HUDEP-2 (cell line): Measurements from ENCODE around the gene SCN4A.

Experiments
- DNase-seq, 76 experiments: peaks; one replicate each; lab custom pipeline; 2025; ENCODE audit not compliant: unreplicated experiment in 76 of 76; lab: John Stamatoyannopoulos, UW

The SCN4A gene

DNA sequence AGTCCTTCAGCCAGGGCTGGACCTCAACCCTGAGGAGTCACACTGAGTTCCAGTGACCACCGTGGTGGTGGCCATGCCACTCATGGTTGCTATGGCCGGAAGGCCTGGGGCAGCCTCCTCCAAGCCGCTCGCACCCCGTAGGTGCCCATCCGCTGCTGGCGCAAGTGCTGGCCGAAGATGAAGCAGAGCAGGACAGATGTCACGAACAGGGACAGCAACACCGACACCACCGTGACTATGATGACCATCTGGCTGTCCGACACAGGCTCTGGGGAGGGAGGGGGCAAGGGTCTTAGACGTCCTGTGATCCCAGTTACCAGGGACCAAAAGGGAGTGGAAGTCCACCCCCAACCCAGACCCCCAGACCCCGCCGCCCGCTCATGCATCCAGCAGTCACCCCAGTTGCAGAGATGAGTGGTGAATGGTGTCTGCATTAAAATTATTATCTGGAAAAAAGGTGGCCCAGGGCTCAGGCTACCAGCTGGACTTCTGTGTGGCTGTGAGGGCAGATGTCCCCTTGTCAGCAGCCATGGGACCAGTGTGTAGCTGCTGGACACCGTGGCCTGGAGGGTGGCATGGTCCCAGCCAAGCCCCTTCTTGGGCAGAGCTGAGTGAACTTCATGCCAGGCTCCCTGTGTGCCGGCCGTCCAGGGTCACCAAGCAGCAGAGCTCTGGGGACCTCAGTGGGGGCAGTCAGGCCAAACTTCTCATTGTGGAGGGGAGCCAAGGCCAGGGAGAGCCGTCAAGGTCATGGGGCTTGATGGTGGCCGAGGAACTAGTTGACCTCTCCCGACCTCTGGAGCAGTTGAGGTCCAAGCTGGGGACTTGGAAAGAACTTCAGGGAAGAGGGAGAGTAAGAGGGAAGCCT lies 30.2 kb upstream of the SCN4A start:
- DNase-seq, result no peak

DNA sequence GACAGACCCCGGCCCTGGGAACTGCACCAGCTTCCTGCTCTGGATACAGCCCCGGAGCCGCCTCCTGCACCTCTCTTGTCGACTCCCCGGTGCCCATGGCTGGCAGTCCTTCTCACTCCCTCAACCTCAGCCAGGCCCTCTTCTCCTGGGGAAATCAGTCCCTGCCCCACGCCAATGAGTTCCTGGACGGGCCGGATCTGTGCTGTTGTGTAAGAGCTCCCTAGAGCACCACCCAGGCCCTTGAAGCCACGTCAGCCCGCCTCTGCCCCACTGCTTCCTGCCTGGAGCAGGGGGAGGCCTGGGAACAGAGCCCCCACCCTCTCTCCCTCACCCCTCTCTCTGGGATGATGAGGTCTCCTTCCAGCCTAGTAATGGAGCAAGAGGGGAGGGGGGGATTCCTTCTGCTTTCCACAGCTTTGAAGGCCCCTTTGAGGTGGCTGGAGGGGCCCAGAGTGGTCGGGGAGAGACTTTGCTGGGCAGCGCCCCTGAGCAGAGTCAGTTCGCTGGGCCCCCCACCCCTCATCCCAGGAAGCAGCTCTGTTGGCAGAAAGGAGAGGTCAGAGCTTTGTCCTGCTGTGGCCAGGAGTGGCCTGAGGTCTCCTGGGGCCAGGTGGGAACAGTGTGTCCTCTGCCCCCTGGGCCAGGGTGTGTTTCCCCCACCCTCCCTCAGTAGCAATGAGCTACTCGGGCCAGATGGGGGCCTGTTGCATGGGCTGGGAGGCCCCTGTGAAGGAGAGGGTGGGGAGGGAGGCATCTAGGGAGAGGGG lies 29.2 kb upstream of the SCN4A start:
- DNase-seq, result no peak

- no peak for DNase-seq
Measured at GRCh38 chr17:64001091-64001579, 28.4 kb upstream of the SCN4A start.

DNA sequence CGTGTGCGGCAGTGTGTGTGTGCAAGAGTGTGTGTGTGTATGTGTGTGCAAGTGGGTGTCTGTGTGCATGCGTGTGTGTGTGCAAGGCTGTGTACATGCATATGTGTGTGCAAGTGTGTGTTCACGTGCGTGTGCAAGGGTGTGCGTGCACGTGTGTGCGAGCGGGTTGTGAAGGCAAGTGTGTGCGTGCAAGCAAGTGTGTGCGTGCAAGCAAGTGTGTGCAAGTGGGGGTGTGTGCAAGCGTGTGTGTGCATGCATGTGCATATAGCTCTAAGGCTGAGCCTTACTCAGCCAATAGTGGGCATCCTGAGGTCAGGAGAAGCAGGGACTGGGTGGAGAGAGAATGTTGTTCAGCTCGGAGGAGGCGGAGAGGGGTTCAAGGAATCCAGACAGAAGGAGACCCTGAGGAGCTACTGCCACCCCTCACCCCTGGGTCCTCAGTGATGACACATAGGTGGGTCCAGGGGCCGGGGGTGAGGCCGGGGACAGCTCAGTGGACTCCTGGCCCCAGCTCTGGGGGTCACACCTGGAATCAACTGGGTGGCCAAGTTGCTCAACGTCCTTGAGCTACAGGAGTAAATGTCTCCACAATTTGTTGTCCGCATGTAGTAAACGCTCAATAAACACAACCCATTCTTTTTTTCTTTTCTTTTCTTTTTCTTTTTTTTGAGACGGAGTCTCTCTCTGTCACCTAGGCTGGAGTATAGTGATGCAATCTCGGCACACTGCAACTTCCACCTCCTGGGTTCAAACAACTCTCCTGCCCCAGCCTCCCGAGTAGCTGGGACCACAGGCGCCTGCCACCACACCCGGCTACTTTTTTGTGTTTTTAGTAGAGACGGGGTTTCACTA lies 27.2 kb upstream of the SCN4A start:
- no peak for DNase-seq

- DNase-seq, result no peak
Measured at GRCh38 chr17:63998721-63999679, 26.3 kb upstream of the SCN4A start.

DNA sequence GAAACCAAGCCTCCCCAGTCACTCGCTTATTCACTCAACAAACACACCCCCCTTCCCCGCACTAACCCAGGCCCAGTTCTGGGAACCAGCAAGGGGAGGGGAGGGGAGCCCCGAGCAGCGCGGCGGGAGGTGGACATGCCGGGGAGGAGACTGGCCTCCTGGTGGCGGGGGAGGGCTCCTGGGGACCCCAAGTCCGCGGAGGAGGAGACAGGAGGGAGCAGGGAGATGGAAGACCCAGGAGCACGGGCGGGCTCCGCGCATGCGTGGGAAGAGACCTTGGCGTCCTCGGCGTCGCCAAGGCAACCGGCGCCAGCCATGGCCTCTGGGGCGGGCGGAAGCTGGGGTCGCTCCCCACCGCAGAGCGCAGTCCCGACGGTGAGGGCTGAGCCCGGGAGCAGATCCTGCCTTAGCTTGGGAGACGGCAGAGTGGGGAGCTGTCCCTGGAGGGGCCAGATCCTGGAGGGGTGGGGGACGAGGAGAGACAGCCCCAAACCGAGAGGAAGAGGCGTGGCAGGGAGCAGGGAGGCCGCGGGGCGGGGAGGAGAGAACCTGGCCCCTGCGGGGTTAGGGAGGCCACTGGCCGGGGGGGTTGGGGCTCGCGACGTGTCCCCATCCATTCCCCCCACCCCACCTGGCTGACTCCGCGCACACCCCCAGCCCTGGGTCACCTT lies 25.5 kb upstream of the SCN4A start, which contains the start of gene PRR29:
PRR29 (plus strand) TSS at position 302 of the 671 bp plus-strand sequence; CDS start at position 316, 14 bp downstream.
- peak in 31 of 76 experiments; percentile 10 to 57 (median 25) for DNase-seq

- no peak for DNase-seq
Measured at GRCh38 chr17:63997341-63998048, 24.8 kb upstream of the SCN4A start.

DNA sequence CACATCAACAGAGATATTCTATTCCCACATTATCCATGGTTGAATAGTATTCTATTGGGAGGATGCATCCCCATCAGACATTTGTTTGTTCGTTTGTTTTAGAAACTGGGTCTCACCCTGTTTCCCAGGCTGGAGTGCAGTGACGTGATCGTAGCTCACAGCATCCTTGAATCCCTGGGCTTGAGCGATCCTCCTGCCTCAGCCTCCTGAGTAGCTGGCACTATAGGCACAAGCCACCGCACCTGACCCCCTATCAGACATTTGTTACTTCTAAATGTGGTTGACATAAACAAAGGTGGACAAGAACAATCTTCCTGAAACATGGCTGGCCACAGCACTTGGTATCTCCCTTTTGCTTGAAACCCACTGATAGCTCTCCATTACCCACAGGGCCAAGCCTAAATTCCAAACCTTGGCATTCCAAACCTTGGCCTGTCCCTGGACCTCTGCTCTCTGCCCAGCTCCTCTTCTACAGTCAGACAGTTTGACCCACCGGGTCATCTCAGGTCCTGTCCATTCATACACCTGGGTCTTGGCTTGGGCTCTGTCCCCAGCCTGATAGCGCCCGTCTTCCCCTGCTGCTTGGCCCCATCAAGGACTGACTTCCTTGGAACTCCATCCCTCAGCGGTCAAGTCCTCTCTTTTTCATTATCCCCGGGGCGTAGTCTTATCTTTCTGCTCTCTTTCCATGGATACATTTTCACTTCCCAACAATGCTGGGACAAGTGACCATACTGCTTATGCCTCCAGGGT lies 23.9 kb upstream of the SCN4A start:
- no peak for DNase-seq

DNA sequence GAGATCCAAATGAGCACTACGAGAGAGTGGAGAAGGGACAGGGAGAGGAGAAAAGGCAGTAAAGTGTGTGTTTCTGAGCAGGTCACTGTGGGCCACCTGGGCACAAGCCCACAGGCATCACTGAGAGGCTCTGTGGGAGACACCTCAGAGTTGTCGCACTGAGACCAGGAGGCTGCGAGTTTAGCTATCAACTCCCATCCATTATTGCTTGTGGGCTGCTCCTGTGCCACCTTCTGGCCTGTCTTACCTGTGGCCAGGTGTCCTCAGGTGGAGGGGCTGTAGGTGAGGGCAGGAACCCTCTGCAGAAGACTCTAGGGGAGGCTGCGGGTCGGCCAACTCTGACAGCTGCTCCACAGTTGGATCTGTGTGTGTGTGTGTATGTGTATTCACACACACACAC lies 22.9 kb upstream of the SCN4A start:
- DNase-seq, result no peak

DNA sequence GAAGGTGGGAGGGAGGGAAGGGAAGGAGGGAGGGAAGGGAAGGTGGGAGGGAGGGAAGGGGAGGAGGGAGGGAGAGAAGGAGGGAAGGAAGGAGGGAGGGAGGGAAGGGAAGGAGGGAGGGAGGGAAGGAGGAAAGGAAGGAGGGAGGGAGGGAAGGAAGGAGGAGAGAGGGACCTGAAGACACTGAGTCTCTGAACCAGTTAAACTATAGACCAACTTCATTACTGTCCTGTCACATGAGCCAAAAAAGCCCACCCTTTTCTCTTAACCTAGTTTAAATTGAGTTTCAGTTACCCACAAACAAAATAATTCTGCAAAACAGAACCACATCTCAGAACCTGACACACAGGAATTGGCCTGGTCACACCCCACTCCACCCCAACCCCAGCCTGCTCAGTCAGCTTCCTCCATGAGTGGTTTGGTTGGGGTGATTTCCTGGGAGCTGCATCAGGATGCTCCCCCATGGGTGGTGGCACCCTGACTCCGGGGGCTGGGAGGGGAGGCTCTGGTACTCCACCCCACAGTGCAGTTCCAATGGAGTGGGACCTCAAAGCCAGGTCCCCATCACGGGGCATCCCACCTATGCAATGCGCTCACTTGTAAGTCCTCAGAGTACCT lies 20.8 kb upstream of the SCN4A start:
- DNase-seq, result no peak

- no peak for DNase-seq
Measured at GRCh38 chr17:63991611-63992010, 18.9 kb upstream of the SCN4A start.

GRCh38 chr17:63989622-63990345 lies 17.1 kb upstream of the SCN4A start:
- no peak for DNase-seq

DNA sequence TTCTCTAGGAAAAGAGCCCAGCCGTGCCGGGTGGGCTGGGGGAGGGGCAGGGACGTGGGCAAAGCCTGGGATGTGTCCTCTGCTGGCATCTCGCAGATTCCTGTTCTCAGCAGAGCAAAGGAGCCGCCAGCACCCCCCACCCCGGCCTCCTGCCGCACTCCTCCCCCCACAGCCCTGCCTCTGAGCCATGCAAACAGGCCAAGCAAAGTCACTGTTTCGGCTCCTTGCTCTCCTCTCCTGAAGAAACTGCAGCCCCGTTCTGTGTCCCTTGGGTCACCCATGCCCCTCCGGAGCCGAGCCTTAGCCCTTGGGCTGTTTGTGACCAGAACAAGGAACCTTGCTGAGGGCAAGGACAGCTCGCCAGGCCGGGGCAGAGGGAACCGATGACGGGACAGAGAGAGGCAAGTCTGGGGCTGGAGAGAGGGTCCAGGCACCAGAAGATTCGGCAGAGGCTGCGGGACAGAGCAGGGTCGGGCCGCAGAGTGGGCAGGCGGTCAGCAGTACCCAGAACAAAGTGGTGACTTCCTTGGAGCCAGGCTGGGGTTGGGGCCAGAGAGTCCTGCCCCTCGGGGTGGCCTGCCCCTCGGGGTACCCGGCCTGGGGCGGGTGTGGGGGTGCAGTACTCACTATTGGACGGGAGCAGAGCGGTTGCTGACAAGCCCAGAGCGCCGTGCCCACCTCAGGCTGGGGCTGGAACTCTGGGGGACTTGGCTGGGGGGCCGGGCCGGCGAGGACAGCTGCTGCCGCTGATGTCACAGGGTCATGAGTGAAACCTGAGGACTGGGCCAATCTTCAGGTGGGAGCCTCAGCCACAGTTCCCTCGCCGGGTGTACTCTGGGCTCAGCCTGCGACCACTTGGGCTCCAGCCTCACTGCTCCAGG lies 16.3 kb upstream of the SCN4A start:
- no peak for DNase-seq

- no peak for DNase-seq
Measured at GRCh38 chr17:63988127-63988478, 15.4 kb upstream of the SCN4A start.

- no peak for DNase-seq
Measured at GRCh38 chr17:63987221-63988126, 14.8 kb upstream of the SCN4A start.
